Bone marrow (tissue), 2 donors: ENCODE data around the gene NKX6-2.

Source experiments
- DNase-seq, 2 donors: peaks; one replicate each; lab custom pipeline; 2025; lab: John Stamatoyannopoulos, UW

NKX6-2 gene

GRCh38 chr10:132737390-132738048 is 48.4 kb downstream of the NKX6-2 start:
- DNase-seq, result no peak

GRCh38 chr10:132735923-132736391 is 50.0 kb downstream of the NKX6-2 start:
- DNase-seq, result no peak

GRCh38 chr10:132735341-132735775 is 50.6 kb downstream of the NKX6-2 start:
- DNase-seq, result no peak

- DNase-seq, result no peak
Observed at GRCh38 chr10:132733926-132734325, 52.0 kb downstream of the NKX6-2 start.
